Psoas muscle (tissue), 8 donors: ENCODE data around the gene LAMB4. TPM values are rescaled to one million over a fixed set of nuclear protein-coding genes. Genes with fewer than 3 reads are reported as not detected.

Source experiments
- ATAC-seq, 4 donors: fragments of 200-7000 bp; cut with Tn5 transposase; one replicate each; pipeline ENCODE4 v1.9.1; 2020; ENCODE audit warnings: moderate library complexity in 3 of 4, mild to moderate bottlenecking in 2 of 4
- DNase-seq, 2 donors: peaks; one replicate each; pipeline ENCODE4 v3.0.0-alpha.2; 2020
- H3K27ac ChIP-seq: fragments of 200-600 bp; one replicate; pipeline ENCODE4 v1.8.0; 2022
- H3K27me3 ChIP-seq, 3 donors: fragments of 200-600 bp in 1 of 3; one replicate each; pipeline versions ENCODE4 v1.6.1 to v1.8.0; 2013 to 2022; ENCODE audit warnings: low read length in 2 of 3, mild to moderate bottlenecking in 2 of 3, moderate library complexity in 1 of 3; ENCODE audit not compliant: insufficient read depth in 3 of 3
- H3K36me3 ChIP-seq, 2 donors: fragments of 200-600 bp in 1 of 2; one replicate each; pipeline versions ENCODE4 v1.6.1 to v1.8.0; 2013 to 2022; ENCODE audit warnings: low read depth in 1 of 2, mild to moderate bottlenecking in 1 of 2, moderate library complexity in 1 of 2; ENCODE audit not compliant: insufficient read depth in 1 of 2
- H3K4me1 ChIP-seq: fragments of 200-600 bp; one replicate; pipeline ENCODE4 v1.8.0; 2022
- H3K4me3 ChIP-seq: fragments of 200-600 bp; one replicate; pipeline ENCODE4 v1.8.0; 2022; ENCODE audit warnings: mild to moderate bottlenecking
- H3K9me3 ChIP-seq: fragments of 200-600 bp; one replicate; pipeline ENCODE4 v1.8.0; 2022
- WGBS, 3 donors: extraction: QIAGEN DNeasy Blood & Tissue Kit; methylation state at CpG; one replicate each; pipeline versions ENCODE4 v1.1.6 to v1.1.7; 2013; 5-methylcytosine and 5-hydroxymethylcytosine counted together
- intact Hi-C, 2 donors: fragments of 100-400 bp; cut with DNase I; formaldehyde crosslinking; loops; one replicate each; pipeline versions ENCODE4 v1.11.0 to v1.14.2; 2022
- polyA plus RNA-seq, 3 donors: library from polyadenylated mRNA; stranded (reverse); fragments of 200-250 nt; gene quantifications; one replicate each; pipeline ENCODE4 v1.2.3, GENCODE V29; 2013
- total RNA-seq, 4 donors: library from RNA; stranded (reverse); fragmentation: NEBNext Ultra II Directional in 2 of 4; extraction: Animal tissue kit (Norgen Biotek cat#: 25700) in 2 of 4; gene quantifications; one replicate each; pipeline versions ENCODE4 v1.2.1 to v1.2.4, GENCODE V29; 2021 to 2023
- TF ChIP-seq, protein P1 (sequence below): fragments of 200-600 bp; IDR thresholded peaks from one replicate; pipeline ENCODE4 v1.8.0; 2022; ENCODE audit warnings: antibody characterized with exemption
- donor health status: healthy with polysubstance abuse.
- donor health status: DM: no; HTN: no; CAD: no; lungs with moderate emphysema.
- donor health status: Bipolar disorder and iron deficiency.
- donor health status: healthy.
- donor health status: DM: yes; HTN: yes; CAD: no.
- donor health status: DM: no; HTN: no; CAD: no.
- donor health status: DM: no; HTN: no; CAD: no.
- donor health status: DM: yes; HTN: yes; CAD: no.

The LAMB4 gene
- total and polyA plus RNA-seq, 7 donors = 0.01 to 0.51 (median 0.27) TPM; not detected in 2

DNA sequence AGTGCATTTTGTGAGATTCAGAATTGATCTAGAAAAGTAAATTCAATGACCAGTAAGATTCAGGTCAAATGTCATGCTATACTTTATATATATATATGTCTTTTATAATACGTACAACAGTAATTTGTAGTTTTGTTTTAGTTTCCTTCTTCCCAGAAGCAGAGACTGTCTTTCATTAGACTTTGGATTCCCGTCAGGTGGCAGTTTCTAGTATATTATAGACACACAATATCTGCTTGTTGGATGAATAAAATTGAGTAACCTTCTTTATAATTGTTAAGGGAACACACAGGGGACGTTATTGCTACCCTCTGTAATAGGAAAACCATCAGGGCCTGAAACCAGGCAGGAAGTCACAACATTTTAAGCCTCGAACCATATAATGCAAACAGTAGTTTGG is 121.9 kb downstream of the LAMB4 start:
- Histone ChIP-seq H3K36me3 (no peaks in the 10 kb centered on the region), H3K27ac (no peak overlapping the region), H3K4me3 (no peak overlapping the region), H3K9me3 (no peaks in the 10 kb centered on the region), H3K4me1 (no peaks in the 10 kb centered on the region), H3K27me3 (peaks cover 0 to 27% (median 1%) of the 10 kb centered on the region in 3 donors)
- WGBS, 3 donors = 82 to 91% (median 87%) methylated on average over 4 of the region's 4 CpGs
- TF ChIP-seq, protein P1, sequence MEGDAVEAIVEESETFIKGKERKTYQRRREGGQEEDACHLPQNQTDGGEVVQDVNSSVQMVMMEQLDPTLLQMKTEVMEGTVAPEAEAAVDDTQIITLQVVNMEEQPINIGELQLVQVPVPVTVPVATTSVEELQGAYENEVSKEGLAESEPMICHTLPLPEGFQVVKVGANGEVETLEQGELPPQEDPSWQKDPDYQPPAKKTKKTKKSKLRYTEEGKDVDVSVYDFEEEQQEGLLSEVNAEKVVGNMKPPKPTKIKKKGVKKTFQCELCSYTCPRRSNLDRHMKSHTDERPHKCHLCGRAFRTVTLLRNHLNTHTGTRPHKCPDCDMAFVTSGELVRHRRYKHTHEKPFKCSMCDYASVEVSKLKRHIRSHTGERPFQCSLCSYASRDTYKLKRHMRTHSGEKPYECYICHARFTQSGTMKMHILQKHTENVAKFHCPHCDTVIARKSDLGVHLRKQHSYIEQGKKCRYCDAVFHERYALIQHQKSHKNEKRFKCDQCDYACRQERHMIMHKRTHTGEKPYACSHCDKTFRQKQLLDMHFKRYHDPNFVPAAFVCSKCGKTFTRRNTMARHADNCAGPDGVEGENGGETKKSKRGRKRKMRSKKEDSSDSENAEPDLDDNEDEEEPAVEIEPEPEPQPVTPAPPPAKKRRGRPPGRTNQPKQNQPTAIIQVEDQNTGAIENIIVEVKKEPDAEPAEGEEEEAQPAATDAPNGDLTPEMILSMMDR = no peak
- DNase-seq (no peak), ATAC-seq (no peak)
- intact Hi-C loops = no loop called here

DNA sequence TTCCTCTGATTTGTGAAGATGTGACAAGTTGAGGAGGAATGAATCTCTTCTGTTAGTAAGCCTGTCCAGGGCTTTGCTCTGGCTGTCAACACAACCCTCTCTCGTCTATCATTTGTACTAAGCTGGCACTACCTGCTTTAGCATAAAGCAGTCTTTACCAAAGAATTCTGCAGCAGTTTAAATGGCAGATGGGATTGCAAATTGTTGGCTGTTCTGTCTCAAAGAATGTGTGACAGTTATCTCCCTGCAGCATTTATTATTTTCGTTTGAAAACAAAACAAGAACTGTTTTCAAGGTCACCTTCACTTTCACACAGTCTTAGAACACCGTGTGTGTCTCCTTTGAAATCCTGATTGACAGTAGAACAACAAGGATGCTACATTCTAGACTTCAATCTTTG is 122.4 kb downstream of the LAMB4 start:
- Histone ChIP-seq H3K9me3 (no peaks in the 10 kb centered on the region), H3K36me3 (no peaks in the 10 kb centered on the region), H3K4me3 (no peak overlapping the region), H3K27me3 (peaks cover 0 to 31% (median 2%) of the 10 kb centered on the region in 3 donors), H3K27ac (no peak overlapping the region), H3K4me1 (no peaks in the 10 kb centered on the region)
- WGBS, 3 donors = 48 to 69% (median 53%) methylated on average over 3 of the region's 3 CpGs
- TF ChIP-seq, protein P1 = no peak
- ATAC-seq (no peak), DNase-seq (no peak)
- intact Hi-C loops = no loop called here

DNA sequence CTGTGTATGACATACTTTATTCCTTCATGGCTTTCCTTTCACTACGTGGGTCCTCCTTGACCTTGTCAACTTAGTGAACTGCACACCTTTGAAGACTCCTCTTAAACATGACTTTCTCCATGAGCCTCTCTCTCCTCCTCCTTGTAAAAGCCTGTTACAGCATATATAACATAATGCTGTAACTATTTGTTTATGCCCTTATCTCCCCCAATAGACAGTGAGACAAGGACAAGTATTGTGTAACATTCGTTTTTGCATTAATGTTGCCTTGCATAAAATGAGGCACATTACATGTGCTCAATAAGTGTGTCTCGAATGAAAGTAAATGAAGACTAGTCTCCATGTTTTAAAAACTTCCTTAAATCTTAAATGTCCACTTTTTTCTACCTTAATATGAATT is 122.9 kb downstream of the LAMB4 start:
- no peaks in the 10 kb centered on the region for H3K9me3 ChIP-seq
- no peaks in the 10 kb centered on the region for H3K36me3 ChIP-seq
- H3K27me3 ChIP-seq = peaks cover 0 to 36% (median 2%) of the 10 kb centered on the region in 3 donors
- H3K4me3 ChIP-seq = no peak overlapping the region
- no peak for ATAC-seq
- 78 to 80% (median 78%) methylated on average over 3 of the region's 3 CpGs for WGBS, 3 donors
- intact Hi-C loops = no loop called here
- no peak overlapping the region for H3K27ac ChIP-seq
- H3K4me1 ChIP-seq = no peaks in the 10 kb centered on the region
- TF ChIP-seq, protein P1 = no peak
- no peak for DNase-seq

DNA sequence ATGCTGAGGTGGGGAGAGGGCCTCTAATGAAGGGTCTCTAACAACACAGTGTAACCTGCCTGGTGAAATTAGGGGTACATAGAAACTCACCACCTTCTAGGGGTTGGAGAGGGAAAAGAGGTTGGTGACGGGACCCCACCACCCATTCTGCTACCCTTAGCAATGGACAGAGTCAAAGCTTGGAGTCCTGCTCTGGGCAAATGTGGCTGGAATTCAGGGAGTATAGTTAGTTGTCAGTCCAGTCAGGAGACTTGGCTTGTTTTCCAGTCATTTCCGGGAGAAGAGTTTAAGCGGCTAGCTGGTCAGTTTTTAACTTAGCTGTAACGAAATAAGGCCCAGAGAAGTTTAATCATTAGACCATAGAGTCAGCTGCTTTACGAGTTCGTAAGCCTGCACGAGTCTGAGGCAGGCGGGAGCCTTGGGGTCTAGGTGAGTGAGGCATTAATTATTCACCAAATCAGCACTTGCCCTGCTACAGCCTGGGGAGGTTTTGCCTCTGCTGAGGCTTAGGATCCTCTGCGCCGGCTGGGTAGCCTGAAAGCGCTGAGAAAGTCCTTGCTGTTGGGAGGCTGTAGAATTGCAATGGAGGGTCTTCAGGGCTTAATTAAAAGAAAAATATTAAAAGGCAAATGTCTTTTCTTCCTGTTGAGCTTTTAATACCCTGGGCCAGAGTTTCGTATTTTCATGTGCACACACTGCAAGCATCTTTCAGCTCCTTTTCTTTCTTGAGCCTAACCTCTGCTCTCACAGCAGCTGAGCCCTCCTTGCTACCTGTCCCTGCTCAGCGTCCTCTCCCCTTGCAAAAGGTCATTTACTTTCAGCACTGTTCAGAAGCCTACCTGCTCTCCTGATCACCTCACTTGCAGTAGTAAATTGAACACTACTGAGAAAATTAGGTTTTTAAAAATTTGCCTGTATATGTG is 125.7 kb downstream of the LAMB4 start:
- peaks cover 3% of the 10 kb centered on the region for H3K4me1 ChIP-seq
- intact Hi-C loops = loop anchor here in 1 of 2 donors (5.0 kb wide), 1 partner anchor 93 kb away; no protein-coding TSS in a partner anchor
- no peaks in the 10 kb centered on the region for H3K9me3 ChIP-seq
- peaks cover 0 to 57% (median 9%) of the 10 kb centered on the region in 3 donors for H3K27me3 ChIP-seq
- peak overlapping the region; percentile 68 for H3K4me3 ChIP-seq
- TF ChIP-seq, protein P1 = no peak
- DNase-seq (no peak), ATAC-seq (no peak)
- no peak overlapping the region for H3K27ac ChIP-seq
- no peaks in the 10 kb centered on the region for H3K36me3 ChIP-seq
- WGBS, 3 donors = 48 to 53% (median 51%) methylated on average over 13 of the region's 13 CpGs
